GM12878 (cell line): ENCODE results near the gene NDC1. TPM values are rescaled to one million over a fixed set of nuclear protein-coding genes. Genes with fewer than 3 reads are reported as not detected.

Source experiments
- EZH2 ChIP-seq: IDR thresholded peaks from 2 replicates; pipeline ENCODE4 v1.6.1; 2012; ENCODE audit warnings: low read depth, mild to moderate bottlenecking, control low read depth, inconsistent platforms, low read length, borderline replicate concordance; ENCODE audit not compliant: control insufficient read depth
- MTA2 ChIP-seq: fragments of 450-650 bp; IDR thresholded peaks from 2 replicates; pipeline ENCODE4 v1.6.1; 2016; ENCODE audit warnings: low read depth, mild to moderate bottlenecking, moderate library complexity
- NFXL1 ChIP-seq: fragments of 450-650 bp; IDR thresholded peaks from 2 replicates; pipeline ENCODE4 v1.6.1; 2017; ENCODE audit warnings: antibody characterized with exemption, mild to moderate bottlenecking, borderline replicate concordance
- POLR2AphosphoS2 ChIP-seq: IDR thresholded peaks from 2 replicates; pipeline ENCODE4 v1.6.1; 2011; ENCODE audit warnings: low read depth, mild to moderate bottlenecking, low read length, improper control_type of control experiment, moderate library complexity
- USF2 ChIP-seq: IDR thresholded peaks from 2 replicates; pipeline ENCODE4 v1.6.1; 2011; ENCODE audit warnings: low read depth, low read length, improper control_type of control experiment, borderline replicate concordance
- ZBTB40 ChIP-seq: fragments of 450-650 bp; IDR thresholded peaks from 2 replicates; pipeline ENCODE4 v1.6.1; 2016; ENCODE audit warnings: mild to moderate bottlenecking, moderate library complexity, borderline replicate concordance
- ZNF622 ChIP-seq: fragments of 450-650 bp; IDR thresholded peaks from 2 replicates; pipeline ENCODE4 v1.6.1; 2017; ENCODE audit warnings: mild to moderate bottlenecking, inconsistent platforms
- polyA plus RNA-seq, 11 experiments: library from polyadenylated mRNA; depleted of rRNA in 4 of 11; unstranded in 6 of 11; stranded (reverse) in 5 of 11; fragments of >200 nt; fragmentation: Nextera tagmentation in 4 of 11; fragmentation: Illumina TruSeq in 1 of 11; extraction: Ambion mirVana in 4 of 11; extraction: Trizol in 1 of 11; gene quantifications; 1 replicate in 1 of 11; 2 replicates in 10 of 11; pipeline versions ENCODE4 v1.2.1 to v1.2.3, GENCODE V29; 2011 to 2016; ENCODE audit warnings: inconsistent platforms in 2 of 11, missing spikeins in 2 of 11, low read depth in 1 of 11
- total RNA-seq, 4 experiments: library from RNA; depleted of rRNA in 3 of 4; stranded (reverse); fragments of >200 nt in 3 of 4; fragmentation: Illumina TruSeq in 1 of 4; extraction: Trizol in 1 of 4; gene quantifications; 2 replicates each; pipeline versions ENCODE4 v1.2.1 to v1.2.3, GENCODE V29; 2013 to 2021
- TF ChIP-seq, protein P1 (sequence below): IDR thresholded peaks from 2 replicates; pipeline ENCODE4 v1.6.1; 2012; ENCODE audit warnings: improper control_type of control experiment, low read depth, low read length; ENCODE audit not compliant: insufficient replicate concordance
- TF ChIP-seq, protein P2 (sequence below): fragments of 450-650 bp; IDR thresholded peaks from 2 replicates; pipeline ENCODE4 v1.6.1; 2017; ENCODE audit warnings: low read depth, mild to moderate bottlenecking, moderate library complexity

NDC1 gene
- total and polyA plus RNA-seq, 10 of the 15 experiments (the other 5 are each of a cell fraction or from before 2014, with no cell fraction given) = 20.2 to 77.6 (median 47.1) TPM

DNA sequence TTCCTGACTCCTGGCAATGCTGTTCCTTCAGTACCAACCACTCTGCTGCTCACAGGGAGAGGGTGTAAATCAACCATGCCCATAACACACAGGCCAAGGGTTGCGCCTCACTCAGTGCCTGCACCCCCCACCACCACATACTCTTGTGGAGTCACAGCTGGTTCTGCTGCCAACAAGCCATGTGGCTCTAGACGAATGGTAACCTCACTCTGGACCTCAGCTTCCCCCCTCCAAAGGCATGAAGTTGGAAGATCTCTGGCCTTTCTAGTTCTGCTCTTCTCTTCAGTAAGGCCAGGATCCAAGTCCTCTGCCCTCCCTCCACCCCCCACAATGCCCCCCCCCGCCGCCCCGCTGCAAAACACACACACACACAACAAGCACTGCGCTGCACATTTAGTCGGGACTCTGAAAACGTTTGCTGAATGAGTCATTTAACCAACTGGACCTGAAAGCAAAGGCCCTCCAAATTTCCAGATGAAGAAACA, 97.4 kb downstream of the NDC1 start (continued):
- TF ChIP-seq, protein P1, sequence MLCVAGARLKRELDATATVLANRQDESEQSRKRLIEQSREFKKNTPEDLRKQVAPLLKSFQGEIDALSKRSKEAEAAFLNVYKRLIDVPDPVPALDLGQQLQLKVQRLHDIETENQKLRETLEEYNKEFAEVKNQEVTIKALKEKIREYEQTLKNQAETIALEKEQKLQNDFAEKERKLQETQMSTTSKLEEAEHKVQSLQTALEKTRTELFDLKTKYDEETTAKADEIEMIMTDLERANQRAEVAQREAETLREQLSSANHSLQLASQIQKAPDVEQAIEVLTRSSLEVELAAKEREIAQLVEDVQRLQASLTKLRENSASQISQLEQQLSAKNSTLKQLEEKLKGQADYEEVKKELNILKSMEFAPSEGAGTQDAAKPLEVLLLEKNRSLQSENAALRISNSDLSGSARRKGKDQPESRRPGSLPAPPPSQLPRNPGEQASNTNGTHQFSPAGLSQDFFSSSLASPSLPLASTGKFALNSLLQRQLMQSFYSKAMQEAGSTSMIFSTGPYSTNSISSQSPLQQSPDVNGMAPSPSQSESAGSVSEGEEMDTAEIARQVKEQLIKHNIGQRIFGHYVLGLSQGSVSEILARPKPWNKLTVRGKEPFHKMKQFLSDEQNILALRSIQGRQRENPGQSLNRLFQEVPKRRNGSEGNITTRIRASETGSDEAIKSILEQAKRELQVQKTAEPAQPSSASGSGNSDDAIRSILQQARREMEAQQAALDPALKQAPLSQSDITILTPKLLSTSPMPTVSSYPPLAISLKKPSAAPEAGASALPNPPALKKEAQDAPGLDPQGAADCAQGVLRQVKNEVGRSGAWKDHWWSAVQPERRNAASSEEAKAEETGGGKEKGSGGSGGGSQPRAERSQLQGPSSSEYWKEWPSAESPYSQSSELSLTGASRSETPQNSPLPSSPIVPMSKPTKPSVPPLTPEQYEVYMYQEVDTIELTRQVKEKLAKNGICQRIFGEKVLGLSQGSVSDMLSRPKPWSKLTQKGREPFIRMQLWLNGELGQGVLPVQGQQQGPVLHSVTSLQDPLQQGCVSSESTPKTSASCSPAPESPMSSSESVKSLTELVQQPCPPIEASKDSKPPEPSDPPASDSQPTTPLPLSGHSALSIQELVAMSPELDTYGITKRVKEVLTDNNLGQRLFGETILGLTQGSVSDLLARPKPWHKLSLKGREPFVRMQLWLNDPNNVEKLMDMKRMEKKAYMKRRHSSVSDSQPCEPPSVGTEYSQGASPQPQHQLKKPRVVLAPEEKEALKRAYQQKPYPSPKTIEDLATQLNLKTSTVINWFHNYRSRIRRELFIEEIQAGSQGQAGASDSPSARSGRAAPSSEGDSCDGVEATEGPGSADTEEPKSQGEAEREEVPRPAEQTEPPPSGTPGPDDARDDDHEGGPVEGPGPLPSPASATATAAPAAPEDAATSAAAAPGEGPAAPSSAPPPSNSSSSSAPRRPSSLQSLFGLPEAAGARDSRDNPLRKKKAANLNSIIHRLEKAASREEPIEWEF = no peak
- TF ChIP-seq EZH2 (no peak), POLR2AphosphoS2 (no peak), ZNF622 (no peak), MTA2 (no peak), NFXL1 (no peak), USF2 (no peak), ZBTB40 (no peak)
- TF ChIP-seq, protein P2, sequence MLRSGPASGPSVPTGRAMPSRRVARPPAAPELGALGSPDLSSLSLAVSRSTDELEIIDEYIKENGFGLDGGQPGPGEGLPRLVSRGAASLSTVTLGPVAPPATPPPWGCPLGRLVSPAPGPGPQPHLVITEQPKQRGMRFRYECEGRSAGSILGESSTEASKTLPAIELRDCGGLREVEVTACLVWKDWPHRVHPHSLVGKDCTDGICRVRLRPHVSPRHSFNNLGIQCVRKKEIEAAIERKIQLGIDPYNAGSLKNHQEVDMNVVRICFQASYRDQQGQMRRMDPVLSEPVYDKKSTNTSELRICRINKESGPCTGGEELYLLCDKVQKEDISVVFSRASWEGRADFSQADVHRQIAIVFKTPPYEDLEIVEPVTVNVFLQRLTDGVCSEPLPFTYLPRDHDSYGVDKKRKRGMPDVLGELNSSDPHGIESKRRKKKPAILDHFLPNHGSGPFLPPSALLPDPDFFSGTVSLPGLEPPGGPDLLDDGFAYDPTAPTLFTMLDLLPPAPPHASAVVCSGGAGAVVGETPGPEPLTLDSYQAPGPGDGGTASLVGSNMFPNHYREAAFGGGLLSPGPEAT = no peak
